Endothelial cell of umbilical vein (primary cell): ENCODE measurements around the gene KLHL42. TPM values are rescaled to one million over a fixed set of nuclear protein-coding genes. Genes with fewer than 3 reads are reported as not detected.

ENCODE experiments used
- BruUV-seq: library from RNA; stranded (reverse); fragments of 400-500 nt; replicated peaks from 2 replicates; lab custom pipeline; 2021; lab: Mats Ljungman, UMichigan
- CTCF ChIA-PET: fragments of 300-600, 350-600 bp; sonication (Branson Sonifier 250); formaldehyde crosslinking; loops from one replicate; lab custom pipeline; 2021; ENCODE audit warnings: antibody characterized with exemption, inconsistent platforms; lab: Charles Lee
- POLR2A ChIA-PET: fragments of 300-600, 350-600 bp; sonication (Branson Sonifier 250); formaldehyde crosslinking; loops from one replicate; lab custom pipeline; 2021; ENCODE audit warnings: antibody characterized with exemption, inconsistent platforms; lab: Charles Lee
- DNase-seq: peaks from one replicate; pipeline ENCODE4 v3.0.0-alpha.2; 2011; ENCODE audit warnings: low read depth, low spot score
- FAIRE-seq: peaks from 2 replicates; lab custom pipeline; 2011; peaks lifted over from hg19 to GRCh38; lab: Jason Lieb, UNC
- H2AFZ ChIP-seq: 2 replicates; pipeline ENCODE4 v1.6.0; 2012; ENCODE audit warnings: low read depth, low read length, control low read depth, inconsistent platforms
- H3K27ac ChIP-seq: 2 replicates; pipeline ENCODE4 v1.5.1; 2011; ENCODE audit warnings: low read depth, mild to moderate bottlenecking, control low read depth, low read length, moderate library complexity; ENCODE audit not compliant: insufficient read depth
- H3K27me3 ChIP-seq, 2 experiments: 2 replicates each; pipeline versions ENCODE4 v1.6.0 to v1.6.1; 2011; ENCODE audit warnings: low read length in 2 of 2, mixed read lengths in 1 of 2; ENCODE audit not compliant: control insufficient read depth in 2 of 2, insufficient read depth in 2 of 2
- H3K36me3 ChIP-seq, 2 experiments: 2 replicates in 1 of 2; 3 replicates in 1 of 2; pipeline ENCODE4 v1.5.1; 2011; ENCODE audit warnings: low read length in 2 of 2, mild to moderate bottlenecking in 1 of 2, moderate library complexity in 1 of 2; ENCODE audit not compliant: control insufficient read depth in 2 of 2, insufficient read depth in 2 of 2; ENCODE audit errors: extremely low read depth in 1 of 2
- H3K4me1 ChIP-seq: 3 replicates; pipeline ENCODE4 v1.5.1; 2011; ENCODE audit warnings: mild to moderate bottlenecking, low read length; ENCODE audit not compliant: control insufficient read depth, insufficient read depth; ENCODE audit errors: extremely low read depth
- H3K4me2 ChIP-seq: 2 replicates; pipeline ENCODE4 v1.6.1; 2011; ENCODE audit warnings: low read length, control low read depth, mixed read lengths; ENCODE audit not compliant: insufficient read depth
- H3K4me3 ChIP-seq, 3 experiments: fragments of 200-600 bp in 1 of 3; sonication (generic), shearing (Covaris generic) in 1 of 3; replicated peaks in 1 of 3; 2 replicates each; pipeline ENCODE4 v1.5.1; 2011 to 2016; ENCODE audit warnings: control low read depth in 3 of 3, low read length in 3 of 3, mild to moderate bottlenecking in 2 of 3, inconsistent platforms in 1 of 3, low read depth in 1 of 3, moderate library complexity in 1 of 3; ENCODE audit not compliant: insufficient read depth in 1 of 3
- H3K79me2 ChIP-seq: 2 replicates; pipeline ENCODE4 v1.6.0; 2012; ENCODE audit warnings: low read length, inconsistent platforms; ENCODE audit not compliant: control insufficient read depth, insufficient read depth
- H3K9ac ChIP-seq: replicated peaks from 2 replicates; pipeline ENCODE3; 2011; ENCODE audit warnings: low read length, control low read depth; ENCODE audit not compliant: insufficient read depth; ENCODE audit errors: extremely low read depth
- H3K9me1 ChIP-seq: replicated peaks from 3 replicates; pipeline ENCODE4 v1.6.0; 2011; ENCODE audit warnings: mild to moderate bottlenecking, low read length; ENCODE audit not compliant: control insufficient read depth, insufficient read depth; ENCODE audit errors: extremely low read depth
- H3K9me3 ChIP-seq: replicated peaks from 2 replicates; pipeline ENCODE4 v1.5.1; 2012; ENCODE audit warnings: low read length, inconsistent platforms; ENCODE audit not compliant: control insufficient read depth, insufficient read depth
- H4K20me1 ChIP-seq: replicated peaks from 2 replicates; pipeline ENCODE3; 2011; ENCODE audit warnings: mild to moderate bottlenecking, low read length; ENCODE audit not compliant: control insufficient read depth, insufficient read depth; ENCODE audit errors: extremely low read depth
- CTCF ChIP-seq, 2 donors: IDR thresholded peaks; 1 replicate in 1 of 2; 2 replicates in 1 of 2; pipeline ENCODE4 v1.5.1; 2011; ENCODE audit warnings: low read length in 2 of 2, mild to moderate bottlenecking in 2 of 2, moderate library complexity in 2 of 2, control low read depth in 1 of 2, inconsistent platforms in 1 of 2, low read depth in 1 of 2; ENCODE audit not compliant: insufficient read depth in 1 of 2; ENCODE audit errors: extremely low read depth in 1 of 2
- EZH2 ChIP-seq: IDR thresholded peaks from 2 replicates; pipeline ENCODE4 v1.6.1; 2012; ENCODE audit warnings: borderline replicate concordance, low read depth, mild to moderate bottlenecking, moderate library complexity, low read length, inconsistent platforms; ENCODE audit not compliant: severe bottlenecking
- FOS ChIP-seq: IDR thresholded peaks from 2 replicates; pipeline ENCODE4 v1.6.1; 2011; ENCODE audit warnings: mild to moderate bottlenecking, low read length, moderate library complexity, borderline replicate concordance; ENCODE audit not compliant: insufficient read depth
- GATA2 ChIP-seq: IDR thresholded peaks from 2 replicates; pipeline ENCODE4 v1.7.0; 2011; ENCODE audit warnings: low read depth, mild to moderate bottlenecking, moderate library complexity, mixed read lengths, low read length; ENCODE audit not compliant: insufficient read length, insufficient read depth
- JUN ChIP-seq: IDR thresholded peaks from 2 replicates; pipeline ENCODE4 v1.6.1; 2011; ENCODE audit warnings: borderline replicate concordance, low read depth; ENCODE audit not compliant: insufficient read length, insufficient read depth
- MAX ChIP-seq: IDR thresholded peaks from 2 replicates; pipeline ENCODE4 v1.6.1; 2011; ENCODE audit not compliant: insufficient read depth, insufficient read length
- MYC ChIP-seq: IDR thresholded peaks from one replicate; pipeline ENCODE4 v1.6.1; 2011; ENCODE audit warnings: mild to moderate bottlenecking, low read depth, low read length
- POLR2A ChIP-seq: IDR thresholded peaks from 2 replicates; pipeline ENCODE4 v1.6.1; 2012; ENCODE audit warnings: low read depth, mild to moderate bottlenecking, control low read depth, low read length
- POLR2AphosphoS5 ChIP-seq: IDR thresholded peaks from 2 replicates; pipeline ENCODE4 v1.6.1; 2012; ENCODE audit warnings: low read depth, mild to moderate bottlenecking, control low read depth, low read length, moderate library complexity; ENCODE audit not compliant: insufficient read depth
- dilution Hi-C: fragments of 300-500 bp; cut with MboI; formaldehyde crosslinking; loops from one replicate; pipeline ENCODE4 v1.15.0; 2019; ENCODE audit warnings: low sequenced_read_pairs; ENCODE audit not compliant: extremely low pct_ligation_motif_present
- intact Hi-C: fragments of 100-400 bp; cut with micrococcal nuclease; formaldehyde crosslinking; loops from one replicate; pipeline ENCODE4 v1.10.0; 2022
- polyA plus RNA-seq, 4 experiments: library from polyadenylated mRNA; depleted of rRNA in 3 of 4; stranded (reverse) in 3 of 4; unstranded in 1 of 4; fragments of >200 nt; gene quantifications; 2 replicates each; pipeline versions ENCODE4 v1.2.1 to v1.2.3, GENCODE V29; 2011 to 2012; ENCODE audit warnings: missing spikeins in 1 of 4
- total RNA-seq: library from RNA; stranded (reverse); gene quantifications from 2 replicates; pipeline ENCODE4 v1.2.3, GENCODE V29; 2021

KLHL42 gene
- total and polyA plus RNA-seq, 2 donors (not counting 3 experiments of a cell fraction or from before 2014, with no cell fraction given): 20.1 to 36.2 TPM

GRCh38 chr12:27851311-27851710 lies 71.3 kb downstream of the KLHL42 start:
- no peaks in the 10 kb centered on the region for H3K36me3 ChIP-seq
- TF ChIP-seq POLR2A: no peak
- TF ChIP-seq POLR2AphosphoS5: no peak
- TF ChIP-seq EZH2: no peak
- no peak for TF ChIP-seq JUN
- TF ChIP-seq GATA2: no peak
- TF ChIP-seq MYC: no peak
- no peak for TF ChIP-seq CTCF (IDR thresholded peaks at IDR 0.05; ENCODE audit: extremely low read depth in 1 of 2, insufficient read depth in 1 of 2, low read depth in 1 of 2, low read length in 2 of 2)
- no peak for TF ChIP-seq MAX
- no peak for TF ChIP-seq FOS
- H3K79me2 ChIP-seq: no peaks in the 10 kb centered on the region
- no peak for DNase-seq
- H4K20me1 ChIP-seq: no peaks in the 10 kb centered on the region
- H3K9me3 ChIP-seq: no peaks in the 10 kb centered on the region
- H3K4me2 ChIP-seq: no peak overlapping the region
- H3K4me3 ChIP-seq: no peak overlapping the region
- H3K9me1 ChIP-seq: no peaks in the 10 kb centered on the region
- FAIRE-seq: no peak
- intact Hi-C loops (no loop called here), dilution Hi-C loops (no loop called here)
- CTCF ChIA-PET: interaction anchor here (1.5 to 2.0 kb wide), 2 partner anchors 11 to 30 kb away, joined by 4 to 7 read pairs; no protein-coding TSS in a partner anchor
- no peak overlapping the region for H3K27ac ChIP-seq
- no peaks in the 10 kb centered on the region for H3K4me1 ChIP-seq
- H2AFZ ChIP-seq: no peak overlapping the region
- H3K27me3 ChIP-seq: peaks cover 0 to 7% of the 10 kb centered on the region in 2 experiments
- no peak overlapping the region for H3K9ac ChIP-seq
- no TSS peak for BruUV-seq
- POLR2A ChIA-PET: no interaction called here
